Stimulated activated CD4-positive, alpha-beta T cell treated with anti-CD3 and anti-CD28 coated beads, Interleukin-12 subunit alpha, Interleukin-12 subunit beta, amount 100 ng/mL, for 24 hours (primary cell): Measurements from ENCODE around the gene TMC2.
"Not testable (repeated sequence)": the region's sequence is repeated elsewhere in the genome, so short reads cannot be mapped to it uniquely, and the experiment has no call there.

Source experiments
- DNase-seq, 2 experiments: peaks; one replicate each; pipeline ENCODE4 v3.0.0-alpha.2; 2020; ENCODE audit warnings: low read depth in 2 of 2

TMC2 gene

DNA sequence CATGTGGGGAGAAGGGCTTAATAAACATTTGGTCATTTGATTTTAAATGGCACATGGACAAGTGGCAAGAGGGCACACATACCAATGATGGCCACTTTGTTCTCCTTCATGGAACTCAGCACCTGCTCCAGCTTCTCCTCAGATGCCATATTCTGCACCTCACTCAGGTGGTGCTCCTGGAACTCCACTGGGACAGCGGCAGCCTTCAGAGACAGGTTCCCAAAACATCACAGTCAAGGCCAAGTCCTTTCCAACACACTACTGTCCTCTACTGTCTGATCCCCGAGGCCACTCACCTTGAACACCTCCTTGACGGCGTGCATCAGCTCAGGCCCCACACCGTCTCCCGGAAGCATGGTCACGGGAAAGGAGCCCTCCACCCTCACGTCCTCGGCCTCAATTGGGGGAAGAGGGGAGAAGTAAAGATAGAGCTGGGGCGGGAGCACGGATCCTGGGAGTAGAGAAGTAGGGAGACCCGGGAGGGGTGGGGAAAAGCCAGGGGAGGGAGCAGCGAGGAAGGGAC lies 127.1 kb downstream of the TMC2 start:
- no peak for DNase-seq

DNA sequence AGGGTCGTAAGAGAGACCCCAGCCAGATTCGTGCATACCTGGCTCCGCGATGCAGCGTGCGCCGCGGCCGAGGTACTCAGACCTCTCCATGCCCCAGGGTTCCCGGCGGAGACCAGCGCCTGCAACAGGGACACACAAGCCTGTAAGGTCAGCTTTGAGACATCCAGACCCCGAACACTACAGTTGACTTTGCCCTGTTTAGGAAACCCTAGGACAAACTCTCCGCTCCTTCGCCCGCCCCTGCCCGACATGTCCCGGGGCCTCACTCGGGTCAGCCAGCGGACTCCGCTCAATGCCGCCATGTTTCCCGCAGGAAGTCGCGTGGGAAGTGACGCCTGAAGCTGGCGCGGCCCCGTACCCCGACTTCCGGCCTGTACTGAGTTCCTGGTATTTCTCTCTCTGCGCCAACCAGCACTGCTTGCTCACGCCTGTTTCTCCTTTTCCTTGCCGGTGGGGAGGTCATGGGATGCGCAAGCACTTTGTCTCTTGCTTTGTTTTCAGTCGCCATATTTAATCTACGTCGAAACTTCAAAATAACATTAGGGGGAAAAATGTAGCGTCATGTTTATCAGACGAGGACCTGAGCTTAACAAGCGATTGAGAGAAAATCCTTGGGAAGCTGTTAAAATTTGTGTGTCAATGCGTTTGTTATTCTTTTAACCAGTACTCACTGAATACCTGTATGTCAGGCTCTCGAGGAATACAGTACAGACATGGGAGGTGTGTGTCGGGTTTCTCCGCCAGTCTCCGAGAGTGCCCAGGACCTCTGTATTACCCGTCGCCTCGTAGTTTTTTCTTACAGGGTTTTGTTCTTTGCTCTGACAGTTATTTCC lies 127.7 kb downstream of the TMC2 start, which contains the start of gene IDH3B:
IDH3B (minus strand) TSS at position 330 of the 833 bp plus-strand sequence; CDS start at position 302, 28 bp downstream.
- DNase-seq: peak; percentile 86 to 88

DNA sequence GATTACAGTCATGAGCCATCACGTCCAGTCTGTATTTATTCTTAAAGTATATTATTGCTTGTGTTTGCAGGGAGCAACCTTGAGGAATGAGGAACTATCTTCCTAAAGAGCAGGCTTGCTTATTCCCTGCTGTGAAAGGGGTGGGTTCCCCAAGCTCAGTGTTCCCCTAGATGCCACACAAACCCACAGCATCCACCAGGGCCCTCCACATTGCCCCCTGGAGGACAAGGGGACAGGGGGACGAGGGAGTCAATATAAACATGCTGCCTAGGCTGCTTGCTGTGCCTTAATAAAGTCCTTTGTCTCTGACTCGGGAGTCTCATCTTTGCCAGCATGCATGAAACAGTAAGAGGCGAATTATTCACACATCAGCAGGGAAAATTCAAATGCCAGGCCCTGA lies 135.6 kb downstream of the TMC2 start:
- no peak for DNase-seq

DNA sequence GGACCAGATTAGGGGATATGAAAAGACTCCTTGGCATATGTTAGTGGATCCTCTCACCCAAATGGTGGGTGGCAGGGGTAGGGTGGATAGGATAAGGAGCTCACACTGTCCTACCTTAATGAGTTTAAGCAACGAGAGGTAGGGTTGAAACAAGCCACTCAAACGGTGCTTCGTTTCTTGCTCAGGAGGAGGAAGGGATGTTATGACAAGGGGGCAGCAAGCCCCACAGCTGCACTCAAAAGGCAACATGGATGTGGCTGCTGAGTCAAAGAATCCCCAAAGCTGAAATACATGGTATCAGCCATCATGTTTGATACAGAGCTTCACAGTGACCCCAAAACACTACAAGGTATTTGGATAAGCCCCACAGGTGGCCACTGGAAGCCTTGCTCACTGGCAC lies 136.1 kb downstream of the TMC2 start:
- DNase-seq: no peak

DNA sequence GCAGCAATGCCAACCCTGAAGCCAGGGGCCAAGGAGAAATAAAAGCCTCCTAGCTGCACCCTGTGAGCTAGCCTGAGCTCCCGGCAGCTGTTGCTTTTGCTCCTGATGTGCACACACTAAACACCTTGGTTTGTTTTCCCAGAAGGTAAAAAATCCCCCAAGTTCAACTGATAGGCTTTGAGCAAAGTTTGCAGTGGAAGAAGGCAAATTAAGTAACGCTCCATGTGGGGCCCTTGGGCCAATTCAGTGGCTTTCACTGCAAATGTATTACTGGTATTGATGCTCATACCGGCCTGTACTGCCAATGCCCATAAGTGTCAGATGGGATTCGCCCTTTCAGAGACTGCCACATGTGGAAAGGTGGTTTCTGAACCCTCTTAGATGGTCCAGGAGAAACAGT lies 137.1 kb downstream of the TMC2 start:
- no peak for DNase-seq

DNA sequence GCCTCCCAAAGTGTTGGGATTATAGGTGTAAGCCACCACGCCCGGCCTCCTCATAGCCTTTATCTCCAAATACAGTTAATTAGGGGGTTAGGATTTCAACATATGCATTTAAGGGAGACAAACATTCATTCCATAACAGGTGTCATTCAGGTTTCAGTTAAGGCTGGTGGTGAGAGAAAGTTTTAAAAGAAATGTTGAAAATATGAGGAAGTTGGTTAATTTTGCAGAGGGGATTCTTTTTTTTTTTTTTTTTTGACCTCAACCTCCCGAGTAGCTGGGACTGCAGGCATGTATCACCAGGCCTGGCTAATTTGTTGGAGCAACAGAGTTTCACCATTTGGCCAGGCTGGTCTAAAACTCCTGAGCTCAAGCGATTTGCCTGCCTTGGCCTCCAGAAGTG lies 143.7 kb downstream of the TMC2 start:
- DNase-seq: no peak

DNA sequence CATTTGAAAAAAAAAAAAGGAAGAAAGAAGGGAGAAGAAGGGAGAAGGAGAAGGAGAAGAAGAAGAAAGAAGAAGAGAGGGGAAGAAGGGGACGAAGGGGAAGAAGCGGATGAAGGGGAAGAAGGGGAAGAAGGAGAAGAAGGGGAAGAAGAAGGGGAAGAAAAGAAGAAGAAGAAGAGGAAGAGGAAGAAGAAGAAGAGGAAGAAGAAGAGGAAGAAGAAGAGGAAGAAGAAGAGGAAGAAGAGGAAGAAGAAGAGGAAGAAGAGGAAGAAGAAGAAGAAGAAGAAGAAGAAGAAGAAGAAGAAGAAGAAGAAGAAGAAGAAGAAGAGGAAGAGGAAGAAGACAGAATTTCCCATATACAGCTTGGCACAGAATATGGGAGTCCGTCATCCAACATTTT lies 145.7 kb downstream of the TMC2 start:
- not testable (repeated sequence) for DNase-seq

DNA sequence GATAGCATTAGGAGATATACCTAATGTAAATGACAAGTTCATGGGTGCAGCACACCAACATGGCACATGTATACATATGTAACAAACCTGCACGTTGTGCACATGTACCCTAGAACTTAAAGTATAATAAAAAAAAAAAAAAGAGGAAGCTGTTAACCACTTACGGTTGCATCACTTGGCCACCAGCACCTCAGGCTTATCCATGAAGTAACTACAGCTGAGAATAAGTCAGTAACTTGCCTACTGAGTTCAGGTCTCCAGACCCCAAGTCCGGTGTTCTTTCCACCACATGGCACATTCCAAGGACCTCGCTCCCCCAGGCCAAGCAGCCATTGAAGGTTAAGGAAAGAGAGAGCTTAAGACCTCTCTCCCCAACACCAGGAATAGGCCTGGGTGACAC lies 148.4 kb downstream of the TMC2 start:
- DNase-seq: not testable (repeated sequence)

DNA sequence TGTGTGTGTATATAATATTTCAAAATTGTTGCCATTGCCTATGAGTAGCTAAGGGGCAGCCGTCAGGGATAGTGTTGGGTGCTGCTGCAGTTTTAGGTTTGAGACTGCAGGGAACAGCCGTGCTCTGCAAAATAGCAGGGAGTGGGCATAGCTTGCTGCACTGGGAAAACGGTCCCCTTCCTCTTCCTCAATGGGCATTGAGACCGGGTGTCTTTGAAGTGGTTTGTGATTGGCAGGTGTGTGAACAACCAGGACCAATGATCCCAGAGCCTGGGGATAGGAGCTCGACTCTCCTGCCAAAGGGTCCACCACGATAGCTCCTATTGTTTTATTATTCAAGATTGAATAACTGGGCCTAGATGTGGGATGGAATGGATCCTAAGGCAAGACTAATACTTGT lies 151.1 kb downstream of the TMC2 start:
- no peak for DNase-seq

DNA sequence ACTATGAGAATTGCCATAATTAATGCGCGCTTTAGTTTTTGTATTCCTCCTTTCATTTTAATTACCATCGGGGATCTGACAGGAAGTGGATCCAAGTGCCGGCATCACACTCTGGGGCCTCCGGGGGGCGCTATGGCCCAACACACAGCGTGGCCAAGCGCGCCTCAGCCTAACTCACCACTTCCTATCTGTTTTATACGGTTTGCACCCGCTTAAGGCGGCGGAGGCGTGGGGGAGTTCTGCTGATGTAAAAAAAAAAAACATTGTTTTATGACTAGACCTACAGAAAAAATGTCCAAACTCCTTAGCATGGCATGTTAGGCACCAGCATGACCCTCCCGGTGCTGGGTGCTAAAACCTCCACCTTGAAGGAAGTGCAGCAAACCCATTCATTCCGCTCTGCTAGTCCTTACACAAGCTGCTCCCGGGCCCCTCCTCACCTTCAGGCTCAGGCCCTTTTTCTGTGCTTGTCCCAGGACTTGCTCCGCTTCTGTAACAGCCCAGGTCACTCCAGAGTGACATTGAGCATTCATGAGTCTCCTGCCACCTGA lies 151.7 kb downstream of the TMC2 start:
- DNase-seq: peak; percentile 44 to 65

DNA sequence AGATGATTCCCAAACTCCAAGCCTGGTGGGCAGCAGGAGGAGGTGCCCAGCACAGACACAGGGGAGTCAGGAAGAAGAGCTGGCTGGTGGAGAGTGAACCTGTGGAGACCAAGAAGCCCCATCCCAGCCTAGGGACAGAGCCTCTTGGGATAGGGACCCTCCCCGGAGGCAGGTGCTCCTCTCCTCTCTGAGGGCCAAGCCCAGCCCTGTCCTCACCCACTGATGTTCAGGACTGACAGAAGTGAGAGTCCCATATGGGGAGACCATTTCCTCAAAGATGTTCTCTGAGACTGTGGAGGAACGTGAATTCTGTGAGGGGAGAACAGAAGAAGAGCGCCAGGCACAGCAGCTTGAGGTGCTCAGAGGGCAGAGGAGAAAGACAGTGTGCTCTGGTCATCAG lies 153.8 kb downstream of the TMC2 start:
- no peak for DNase-seq

DNA sequence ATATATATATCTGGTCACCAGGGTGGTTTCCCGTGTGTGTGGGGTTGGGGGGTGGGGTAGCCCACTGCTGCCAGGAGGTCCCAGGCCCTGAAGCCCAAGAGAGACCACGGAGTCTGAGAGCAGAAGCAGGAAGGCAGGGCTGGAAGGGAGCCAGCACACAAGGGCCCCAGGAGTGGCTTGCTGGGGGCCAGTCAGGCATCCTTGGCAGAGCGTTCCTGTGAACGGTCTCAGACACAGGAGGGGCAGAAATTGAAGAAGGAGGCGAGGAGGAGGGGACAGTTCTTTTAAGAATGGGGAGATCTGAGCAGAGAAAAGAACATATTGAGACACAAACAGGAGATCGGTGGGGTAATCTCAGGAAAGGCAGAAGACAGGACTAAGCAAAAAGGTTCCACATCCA lies 154.3 kb downstream of the TMC2 start:
- no peak for DNase-seq

DNA sequence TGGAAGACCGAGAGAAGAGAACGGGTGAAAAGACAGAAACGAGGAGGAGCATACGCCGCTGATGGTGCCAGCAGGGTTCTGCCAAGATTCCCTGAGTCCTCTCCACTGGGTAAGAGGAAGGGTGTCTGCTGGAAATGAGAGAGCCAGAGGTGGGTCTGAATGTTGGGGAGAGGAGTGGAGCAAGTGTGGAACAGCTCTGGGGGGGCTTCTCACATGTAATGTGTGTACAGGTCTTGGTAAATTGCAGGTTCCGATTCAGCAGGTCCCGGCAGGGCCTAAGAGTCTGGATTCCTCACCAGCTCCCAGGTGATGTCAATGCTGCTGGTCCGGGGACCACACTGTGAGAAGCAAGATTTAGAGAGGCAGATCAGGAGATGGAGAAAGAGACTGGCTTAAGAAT lies 154.8 kb downstream of the TMC2 start:
- DNase-seq: no peak
